ENCODE data around the gene SHB.

The SHB gene

DNA sequence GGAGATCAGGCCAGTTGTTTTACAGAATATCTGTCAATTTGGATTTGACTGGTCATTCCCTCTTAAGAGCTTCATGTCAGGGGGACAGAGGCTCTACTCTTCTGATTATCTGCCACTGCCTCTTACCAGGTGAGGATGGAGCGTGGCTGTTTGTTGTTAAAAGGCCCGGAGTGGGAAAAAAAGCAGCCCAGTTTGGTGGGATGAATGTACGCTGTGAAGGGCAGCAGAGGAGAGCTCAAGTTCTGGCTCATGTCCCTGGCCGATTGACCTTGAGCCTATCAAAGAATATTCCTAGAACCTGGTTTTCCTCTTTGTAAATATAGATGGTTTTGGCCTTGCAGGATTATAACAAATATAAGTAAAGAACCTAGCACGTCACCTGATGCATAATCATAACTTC, 16.3 kb upstream of the SHB start:
- no peak for FAIRE-seq

DNA sequence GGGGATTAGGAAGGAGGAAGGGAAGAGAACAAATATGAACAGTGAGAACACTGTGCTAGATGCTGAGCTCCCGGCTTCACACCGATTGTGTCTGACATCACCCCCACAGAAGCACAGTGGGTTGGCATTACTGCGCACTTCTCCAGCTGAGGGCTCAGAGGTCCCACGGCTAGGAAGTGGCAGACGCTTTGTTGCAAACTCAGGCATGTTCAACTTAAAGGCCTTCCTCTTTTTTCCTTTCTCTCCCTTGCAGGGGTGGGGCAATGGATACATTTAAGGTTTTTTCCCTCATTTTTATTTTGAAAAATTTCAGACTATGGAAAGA, 15.5 kb upstream of the SHB start:
- no peak for FAIRE-seq

GRCh38 chr9:38083858-38084555, 15.0 kb upstream of the SHB start:
- FAIRE-seq, result no peak

GRCh38 chr9:38082446-38083287, 13.6 kb upstream of the SHB start:
- no peak for FAIRE-seq

DNA sequence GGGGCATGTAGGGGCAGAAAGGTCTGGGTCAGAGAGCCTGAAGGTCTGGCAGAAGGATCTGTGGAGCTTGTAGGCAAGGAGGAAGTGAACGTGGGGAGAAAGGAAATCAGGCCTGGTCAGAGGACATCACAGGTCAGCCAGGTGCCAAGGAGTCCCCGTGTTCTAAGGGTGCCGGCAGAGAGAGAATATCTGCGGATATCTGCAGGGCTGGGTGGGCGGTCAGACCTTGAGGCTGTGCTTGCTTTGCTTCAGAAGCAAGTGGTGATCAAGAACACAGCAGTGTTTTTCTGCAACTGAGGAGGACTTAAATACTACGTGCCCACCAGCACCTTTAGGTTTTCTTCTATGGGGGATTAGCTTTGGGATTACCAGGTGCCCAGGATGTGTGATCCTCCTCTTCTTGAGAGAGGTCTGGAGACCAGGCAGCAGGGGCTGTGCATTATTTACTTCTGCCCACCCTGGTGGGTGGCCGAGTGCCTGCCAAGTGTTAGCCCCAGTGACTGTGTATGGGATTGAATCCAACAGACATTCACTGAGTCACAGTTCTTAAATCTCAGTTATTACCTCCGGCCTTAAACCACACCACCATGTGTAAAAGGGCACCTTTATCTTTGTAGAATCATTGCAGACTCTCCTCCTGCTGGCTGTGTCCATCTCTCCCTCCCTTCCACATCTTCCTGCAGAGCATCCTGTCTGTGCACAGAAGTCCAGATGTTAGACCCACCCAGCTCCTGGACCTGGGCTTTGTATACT, 12.5 kb upstream of the SHB start:
- no peak for FAIRE-seq

DNA sequence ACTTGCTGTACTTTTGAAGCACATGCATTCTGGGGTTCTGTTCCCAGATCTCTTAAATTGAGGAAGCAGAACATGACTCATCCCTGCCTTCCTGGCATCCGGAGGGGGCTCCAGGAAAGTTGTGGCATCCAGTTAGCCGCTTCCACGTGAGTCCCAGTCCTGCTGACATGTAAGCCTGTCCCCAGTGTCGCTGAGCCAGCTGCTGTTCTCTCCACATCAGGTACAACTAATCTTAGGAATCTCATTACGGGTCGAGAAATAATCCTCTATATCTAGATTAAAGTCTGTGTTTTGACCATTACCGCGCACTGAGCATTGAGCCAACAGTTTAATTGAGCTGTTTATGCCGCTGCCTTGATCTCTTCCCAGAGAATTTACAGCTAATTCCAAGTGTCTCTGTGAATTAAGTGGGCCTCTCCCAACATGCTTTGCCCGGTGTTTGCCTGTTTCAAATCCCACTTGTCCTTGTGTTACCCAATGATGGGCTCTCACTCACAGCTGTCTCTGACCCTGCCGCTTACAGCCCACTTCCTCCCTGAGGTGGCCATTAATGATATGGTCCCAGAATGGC, 10.5 kb upstream of the SHB start:
- FAIRE-seq, result no peak

- FAIRE-seq, result no peak
Observed at GRCh38 chr9:38075272-38075671, 6.2 kb upstream of the SHB start.

- no peak for FAIRE-seq
Observed at GRCh38 chr9:38074441-38074961, 5.5 kb upstream of the SHB start.

DNA sequence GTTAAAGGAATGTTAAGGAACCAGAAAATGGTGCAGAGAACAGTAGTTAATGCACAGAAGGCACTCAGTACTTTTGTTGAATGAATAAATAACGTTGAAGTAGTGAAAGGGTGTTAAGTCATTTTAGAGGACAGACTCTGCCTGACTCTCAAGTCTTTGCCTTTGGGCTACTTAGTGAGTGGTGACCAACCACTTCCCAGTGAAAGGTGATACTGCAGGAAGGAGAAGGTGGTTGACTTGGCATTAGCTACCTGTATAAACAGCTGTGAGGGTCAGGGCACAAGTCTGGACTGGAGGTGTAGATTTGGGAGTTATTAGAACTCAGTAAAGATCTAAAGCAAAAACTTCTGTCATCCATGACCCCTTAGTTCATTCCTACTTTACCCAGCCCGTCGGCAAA, 4.9 kb upstream of the SHB start:
- FAIRE-seq, result no peak

DNA sequence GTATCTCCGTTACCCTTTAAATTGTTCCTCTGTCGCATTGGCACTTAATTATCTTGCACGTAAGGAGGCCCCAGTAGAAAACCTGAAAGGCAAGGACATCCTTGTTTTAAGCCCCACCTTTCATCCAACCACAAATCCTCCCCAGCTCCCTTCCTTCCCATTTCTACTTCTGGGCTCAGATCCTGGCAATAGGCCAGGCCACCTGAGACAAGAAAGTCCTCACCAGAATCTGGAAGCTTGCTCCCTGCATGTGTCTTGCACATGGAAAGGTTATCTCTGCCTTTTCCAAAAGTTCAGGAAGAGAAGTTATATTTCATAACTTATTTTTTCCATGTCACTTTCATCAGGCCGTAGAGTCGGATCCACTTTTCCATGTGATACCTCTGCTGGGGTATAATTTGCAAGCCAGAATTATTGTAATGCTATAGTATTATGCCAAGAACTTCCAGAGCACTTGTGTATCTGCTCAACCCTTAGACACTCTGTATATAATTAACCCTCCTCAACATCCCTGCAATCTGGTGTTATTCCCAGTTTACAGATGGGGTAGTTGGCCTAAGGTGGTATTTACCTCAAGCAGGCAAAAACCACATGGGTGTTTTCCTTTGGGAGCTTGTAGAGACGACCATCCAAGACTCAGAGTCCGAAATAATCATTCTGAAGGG, 2.6 kb upstream of the SHB start:
- FAIRE-seq, result no peak

GRCh38 chr9:38067859-38068681, 957 bp downstream of the SHB start:
- no peak for FAIRE-seq

GRCh38 chr9:38066914-38067858, 1.8 kb downstream of the SHB start:
- FAIRE-seq, result no peak

- no peak for FAIRE-seq
Observed at GRCh38 chr9:38066197-38066913, 2.7 kb downstream of the SHB start.

DNA sequence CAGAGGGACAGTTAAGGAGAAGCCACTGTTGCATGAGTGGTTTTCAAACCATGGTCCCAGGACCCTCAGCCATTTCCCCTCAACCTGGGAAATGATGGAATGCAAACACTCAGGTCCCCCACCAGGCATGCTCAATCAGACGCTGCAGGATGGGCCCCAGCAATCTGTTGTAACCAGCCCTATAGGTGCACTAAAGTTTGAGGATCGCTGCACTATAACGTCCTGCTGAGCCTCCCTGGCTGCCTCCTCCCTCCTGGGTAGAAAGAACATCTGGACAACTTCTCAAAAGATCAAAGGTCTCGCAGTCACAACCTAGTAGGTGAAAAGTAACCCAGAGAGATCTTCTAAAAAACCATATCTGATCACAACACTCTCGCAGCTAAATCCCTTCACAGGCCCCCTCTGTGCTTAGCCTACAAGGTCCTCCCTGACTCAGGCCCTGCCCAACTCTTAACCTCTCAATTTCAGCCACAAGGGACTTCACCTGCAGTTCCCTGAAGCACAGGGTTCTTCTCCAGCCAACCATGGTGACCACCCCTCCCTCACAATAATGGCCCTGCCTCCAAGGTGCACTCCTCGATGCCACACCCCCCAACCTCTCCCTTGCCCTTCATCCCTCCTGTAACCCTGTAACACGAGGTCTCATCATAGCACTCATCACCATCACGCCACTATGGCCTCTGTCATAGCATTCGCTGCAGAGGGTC, 3.5 kb downstream of the SHB start:
- FAIRE-seq, result no peak

GRCh38 chr9:38064842-38065368, 4.1 kb downstream of the SHB start:
- no peak for FAIRE-seq

DNA sequence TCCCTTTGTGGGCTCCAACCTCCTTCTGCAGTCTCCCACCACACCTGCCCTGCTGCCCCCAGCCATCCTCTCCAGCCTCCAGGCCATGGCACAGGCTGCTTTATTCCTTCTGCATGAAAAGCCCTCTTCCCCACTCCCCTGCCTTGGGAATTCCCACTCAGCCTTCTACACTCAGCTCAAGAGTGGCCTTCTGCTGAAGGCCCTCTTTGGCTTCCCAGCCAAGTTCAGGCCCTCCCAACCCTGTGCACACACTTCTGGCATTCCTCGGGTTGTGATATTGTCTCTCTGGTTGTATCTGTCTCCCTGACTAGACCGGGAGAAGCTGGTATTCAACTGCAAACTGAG, 5.7 kb downstream of the SHB start:
- no peak for FAIRE-seq

- no peak for FAIRE-seq
Observed at GRCh38 chr9:38062498-38063362, 6.3 kb downstream of the SHB start.

GRCh38 chr9:38062106-38062497, 6.9 kb downstream of the SHB start:
- FAIRE-seq, result no peak

Data from G401.6 (cell line).